MV-4-11 (cell line): ENCODE measurements around the gene CACNA1C.

Experiments
- DNase-seq: peaks from one replicate; lab custom pipeline; 2025; lab: John Stamatoyannopoulos, UW

The CACNA1C gene

DNA sequence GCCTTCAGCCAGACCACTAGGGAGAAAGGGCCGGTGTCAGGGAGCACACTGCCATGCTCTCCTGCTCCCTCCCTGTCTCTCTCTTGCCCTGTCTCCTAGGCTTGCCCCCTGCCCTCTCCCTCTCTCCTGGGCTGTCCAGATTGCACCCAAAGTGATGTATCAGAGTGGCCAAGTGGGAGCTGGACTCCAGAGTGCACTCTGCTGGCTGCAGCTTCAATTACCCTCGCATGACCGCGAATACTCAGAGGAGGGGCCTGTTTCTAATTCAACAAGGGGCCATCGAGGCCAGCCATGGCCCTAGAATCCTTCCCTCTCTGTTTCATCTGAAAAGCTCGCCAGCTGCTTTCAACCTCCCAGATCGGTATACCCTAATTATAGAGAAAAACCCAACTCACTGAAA lies 535.6 kb downstream of the CACNA1C start:
- DNase-seq = no peak

DNA sequence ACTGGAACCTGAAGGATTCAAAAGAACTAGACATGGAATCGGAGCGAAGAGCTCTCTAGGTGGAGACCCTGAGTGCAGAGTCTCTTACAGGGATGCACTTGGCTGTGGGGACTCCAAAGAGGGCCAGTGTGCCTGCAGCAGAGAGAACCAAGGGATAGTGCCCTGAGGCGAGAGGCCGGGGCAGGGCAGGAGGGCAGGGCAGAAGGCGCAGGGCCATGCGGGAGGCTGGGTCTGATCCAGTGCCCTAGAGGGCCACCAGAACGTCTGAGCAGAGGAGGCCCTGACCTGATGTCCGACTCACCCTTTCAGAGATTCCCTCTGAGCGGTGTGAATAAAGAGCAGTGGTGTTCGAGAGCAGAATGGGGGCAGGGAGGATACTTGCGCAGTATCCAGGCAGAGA lies 536.6 kb downstream of the CACNA1C start:
- DNase-seq = no peak

DNA sequence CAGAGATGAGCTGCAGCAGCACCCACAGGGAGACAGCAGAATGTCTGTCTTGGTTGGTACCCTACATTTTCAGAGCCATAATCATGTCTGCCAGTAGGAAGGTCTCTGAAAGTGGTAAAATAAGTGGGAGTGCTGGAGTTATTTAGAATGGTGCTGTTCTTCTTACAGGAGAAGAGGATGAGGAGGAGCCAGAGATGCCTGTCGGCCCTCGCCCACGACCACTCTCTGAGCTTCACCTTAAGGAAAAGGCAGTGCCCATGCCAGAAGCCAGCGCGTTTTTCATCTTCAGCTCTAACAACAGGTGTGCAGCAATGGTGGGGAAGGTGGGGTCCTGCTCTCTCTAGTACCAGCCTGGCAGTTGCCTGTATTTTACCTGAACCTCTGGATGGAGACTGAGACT lies 540.3 kb downstream of the CACNA1C start:
- DNase-seq = no peak

DNA sequence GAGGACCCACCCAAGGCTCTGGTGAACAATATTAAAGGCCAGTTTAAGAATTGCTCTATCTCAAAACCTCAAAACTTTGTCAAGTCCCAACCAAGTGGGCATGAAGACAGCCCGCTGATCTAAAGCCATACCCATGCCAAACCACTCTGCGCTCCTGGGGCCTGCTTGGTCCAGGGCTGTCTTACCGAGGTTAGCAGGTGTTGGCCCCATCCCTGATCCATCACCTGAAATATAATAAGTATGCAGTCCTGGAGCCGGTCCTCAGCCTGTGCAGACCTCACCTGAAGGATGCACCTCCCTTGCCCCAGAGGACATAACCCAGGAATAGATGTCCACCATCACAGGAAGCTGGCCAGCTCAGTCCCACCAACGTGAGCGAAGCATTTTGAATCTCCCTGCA lies 543.7 kb downstream of the CACNA1C start:
- DNase-seq = no peak

DNA sequence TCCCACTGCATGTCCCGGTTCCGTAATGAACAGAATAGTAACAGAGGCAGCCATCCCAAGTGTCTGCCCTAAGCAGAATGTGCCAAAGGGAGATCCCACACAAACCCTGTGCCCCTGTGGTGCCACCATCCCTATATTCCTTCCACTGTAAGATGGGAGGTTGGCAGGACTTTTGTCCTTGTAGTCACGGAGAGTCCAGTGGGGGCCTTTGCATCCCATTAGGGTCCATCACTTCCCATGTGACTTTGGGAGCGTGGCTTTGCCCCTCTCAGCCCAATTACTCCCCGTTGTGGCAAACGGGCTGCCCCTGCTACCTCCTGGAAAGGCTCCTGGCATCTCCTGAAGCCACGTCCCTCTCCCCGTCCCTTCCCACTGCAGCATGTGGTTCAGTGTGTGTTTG lies 552.5 kb downstream of the CACNA1C start:
- no peak for DNase-seq

DNA sequence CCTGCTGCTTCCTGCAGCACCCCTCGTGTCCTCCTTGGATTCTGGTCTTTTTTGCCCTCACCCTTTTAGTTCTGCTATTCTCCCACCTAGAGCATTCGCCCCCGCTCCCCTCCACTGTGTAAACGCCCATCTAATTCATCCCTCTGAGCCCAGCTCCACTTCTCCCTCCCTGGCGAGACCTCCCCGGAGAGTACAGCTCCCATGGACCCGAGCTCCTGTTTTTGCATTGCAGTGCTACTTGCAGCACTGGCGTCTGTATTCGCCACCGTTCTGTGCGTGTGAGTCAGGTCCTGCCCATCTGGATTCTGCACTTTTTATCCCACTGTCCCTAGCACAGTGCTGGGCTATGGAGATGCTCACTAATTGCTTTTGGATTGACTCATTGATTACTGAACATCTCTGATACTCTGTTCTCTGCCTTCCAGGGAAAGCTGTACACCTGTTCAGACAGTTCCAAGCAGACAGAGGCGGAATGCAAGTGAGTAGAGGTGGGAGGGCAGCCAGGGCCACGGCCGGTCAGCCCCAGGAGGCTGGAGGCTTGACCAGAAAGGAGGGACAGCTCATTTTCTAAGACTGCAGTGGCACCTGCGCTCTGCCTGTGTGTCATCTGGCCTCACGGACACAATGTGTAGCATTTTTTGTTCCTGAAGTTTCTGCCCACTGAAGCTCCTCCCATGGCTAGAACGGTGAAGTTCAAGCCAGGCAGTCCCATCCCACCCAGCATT lies 553.6 kb downstream of the CACNA1C start:
- no peak for DNase-seq

DNA sequence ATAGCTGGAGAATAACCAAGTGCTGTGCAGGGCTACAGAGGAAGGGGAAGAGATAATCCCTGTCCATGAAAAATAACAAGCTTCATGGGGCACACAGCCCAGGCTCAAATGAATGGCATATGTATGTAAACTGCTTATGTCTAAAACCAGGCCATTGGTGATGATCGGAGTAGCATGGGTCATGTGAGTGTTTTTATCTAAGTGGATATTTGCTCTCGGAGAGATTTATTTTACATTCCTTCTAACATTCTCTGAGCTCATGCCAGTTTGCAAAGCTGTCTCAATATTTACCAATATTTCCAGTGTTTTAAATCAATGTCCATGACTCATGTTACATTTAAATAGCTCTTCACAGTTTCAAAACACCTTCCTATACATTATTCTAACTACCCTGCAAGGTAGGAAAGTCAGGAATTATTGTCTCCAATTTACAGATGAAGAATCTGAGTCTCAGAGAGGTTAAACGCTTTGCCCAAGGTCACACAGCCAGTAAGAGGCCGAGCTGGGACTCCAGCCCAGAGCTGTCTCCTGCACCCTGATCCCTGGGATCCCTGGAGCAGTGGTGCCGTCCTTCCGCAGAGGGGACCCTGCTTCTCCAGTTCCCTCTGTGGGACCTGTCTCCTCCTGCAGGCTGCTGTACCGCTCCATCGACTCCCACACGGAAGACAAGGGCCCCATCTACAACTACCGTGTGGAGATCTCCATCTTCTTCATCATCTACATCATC lies 555.3 kb downstream of the CACNA1C start:
- no peak for DNase-seq

DNA sequence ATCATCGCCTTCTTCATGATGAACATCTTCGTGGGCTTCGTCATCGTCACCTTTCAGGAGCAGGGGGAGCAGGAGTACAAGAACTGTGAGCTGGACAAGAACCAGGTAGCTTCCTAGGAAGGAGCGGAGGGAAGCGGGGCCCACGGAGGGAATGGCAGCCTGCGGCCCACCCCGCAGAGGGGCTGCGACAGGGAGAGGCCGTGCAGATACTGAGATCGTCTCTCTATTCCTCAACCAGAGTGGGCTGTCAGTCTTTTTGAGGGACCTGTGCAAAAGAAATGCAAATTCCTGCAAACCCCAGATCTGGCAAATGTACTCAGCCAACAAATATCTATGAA lies 555.8 kb downstream of the CACNA1C start:
- DNase-seq = no peak

DNA sequence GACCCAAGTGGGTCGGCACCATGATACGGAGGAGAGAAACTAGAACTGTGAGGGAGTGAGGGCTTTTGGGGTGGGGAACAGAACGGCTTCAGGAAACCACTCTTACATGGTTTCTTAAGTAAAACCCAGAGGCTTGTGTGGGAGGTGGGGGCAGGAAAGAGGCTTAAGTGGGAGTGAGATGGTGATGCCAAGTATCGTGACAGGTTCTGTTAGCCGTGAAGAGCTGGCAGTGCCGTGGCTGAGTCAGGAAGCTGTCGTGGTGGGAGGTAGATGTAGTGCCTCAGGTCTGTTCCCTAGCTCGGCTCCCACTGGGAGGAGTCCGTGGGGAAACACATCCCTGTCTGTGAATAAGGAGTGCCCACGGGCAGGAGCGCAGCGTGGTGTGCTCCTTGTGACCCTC lies 556.2 kb downstream of the CACNA1C start:
- peak; percentile 12 for DNase-seq

DNA sequence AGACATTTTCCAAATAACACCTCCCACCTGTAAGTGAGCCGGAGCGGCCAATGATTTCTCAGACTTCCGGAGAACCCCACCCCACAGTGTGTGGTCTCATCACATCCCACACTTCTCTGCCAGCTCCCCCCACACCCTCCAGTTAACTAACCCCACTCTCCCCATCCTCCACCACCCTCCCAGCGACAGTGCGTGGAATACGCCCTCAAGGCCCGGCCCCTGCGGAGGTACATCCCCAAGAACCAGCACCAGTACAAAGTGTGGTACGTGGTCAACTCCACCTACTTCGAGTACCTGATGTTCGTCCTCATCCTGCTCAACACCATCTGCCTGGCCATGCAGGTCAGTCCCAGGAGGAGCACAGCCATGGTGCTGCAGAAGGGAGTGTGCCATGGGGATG lies 557.6 kb downstream of the CACNA1C start:
- no peak for DNase-seq

DNA sequence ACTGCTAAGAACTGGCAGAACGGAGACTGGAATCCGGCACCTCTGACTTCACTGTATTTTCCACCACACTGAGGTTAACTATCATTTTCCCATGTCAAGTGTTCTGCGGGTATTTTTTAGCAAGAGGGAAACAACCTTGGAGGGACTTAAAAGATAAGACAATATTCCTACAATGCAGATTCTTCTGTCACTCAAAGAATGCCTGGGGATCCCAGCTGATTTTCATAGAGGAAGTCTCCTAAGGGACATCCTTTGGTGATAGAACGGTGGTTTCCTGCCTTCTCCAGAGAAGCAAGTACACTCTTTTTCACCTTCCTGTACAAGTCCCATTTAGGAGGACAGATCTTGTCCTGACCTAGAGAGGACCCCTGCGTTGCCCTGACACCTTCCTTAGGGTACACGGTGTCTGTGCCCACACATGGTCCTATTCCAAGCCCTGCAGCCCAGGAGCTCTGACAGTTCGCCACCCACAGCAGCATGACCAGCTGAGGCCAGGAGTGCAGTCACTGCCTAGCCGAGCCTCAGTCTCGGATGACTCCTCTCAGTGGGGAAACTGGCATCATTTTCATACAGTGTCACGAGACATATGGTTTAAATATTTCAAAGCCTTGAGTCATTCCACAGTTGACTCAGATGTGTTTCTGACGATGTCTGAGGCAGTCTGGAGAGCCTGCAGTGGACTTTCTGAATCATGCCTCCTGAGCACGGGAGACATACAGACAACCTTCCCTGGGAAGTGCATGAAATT lies 560.7 kb downstream of the CACNA1C start:
- peak; percentile 71 for DNase-seq

DNA sequence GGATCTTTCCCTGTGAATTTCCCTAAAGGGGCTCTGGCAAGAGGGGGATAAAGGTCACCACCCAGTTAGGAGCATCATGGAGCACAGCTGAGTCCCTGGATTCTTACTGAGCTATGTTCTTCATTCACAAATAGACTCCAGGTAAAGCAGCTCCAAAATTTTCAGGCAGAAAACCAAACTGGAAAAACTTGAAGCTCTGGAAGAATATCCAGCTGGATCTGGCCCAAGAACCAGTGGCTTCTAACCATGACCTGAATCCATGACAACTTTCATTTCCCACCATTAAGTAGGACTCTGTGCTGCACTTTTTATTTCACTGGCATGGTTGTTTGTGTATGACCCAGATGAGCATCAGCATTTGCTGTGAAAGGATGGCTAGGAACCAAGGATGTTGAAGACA lies 561.6 kb downstream of the CACNA1C start:
- DNase-seq = no peak

DNA sequence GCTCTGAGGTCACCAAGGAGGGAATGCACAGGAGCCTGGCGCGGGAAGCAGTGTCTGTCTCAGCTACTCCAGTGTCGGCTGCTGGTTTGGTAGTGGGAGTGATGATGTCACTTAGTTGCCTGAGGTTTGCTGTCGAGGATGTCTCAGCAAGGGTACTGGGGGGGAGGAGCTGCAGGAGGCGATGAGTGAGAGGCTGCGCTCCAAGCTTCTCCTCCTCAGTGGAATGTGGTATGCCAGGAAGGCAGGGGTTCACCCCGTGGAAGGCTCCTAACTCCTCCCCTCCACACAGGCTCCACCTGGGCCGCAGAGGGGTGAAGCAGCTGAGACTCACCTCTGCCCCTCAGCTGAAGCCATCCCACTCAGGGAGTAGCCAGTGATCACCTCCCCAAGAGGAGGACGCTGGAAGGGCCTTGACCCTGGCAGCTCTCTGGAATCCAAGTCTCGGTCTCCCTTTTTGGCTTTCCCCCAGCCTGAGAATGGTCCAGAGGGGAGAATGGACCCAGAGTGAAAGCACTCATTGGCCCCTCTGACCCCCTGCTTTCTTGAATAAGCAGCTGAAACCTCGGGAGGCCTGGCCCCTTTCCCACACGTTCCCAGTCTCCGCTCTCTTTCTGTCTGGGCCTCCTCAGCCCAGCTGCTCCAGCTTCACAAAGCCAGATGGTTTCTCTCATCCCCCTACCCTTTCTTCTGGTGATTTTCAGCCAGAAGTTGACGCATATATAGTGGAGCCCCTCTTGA lies 563.0 kb downstream of the CACNA1C start:
- DNase-seq = no peak

DNA sequence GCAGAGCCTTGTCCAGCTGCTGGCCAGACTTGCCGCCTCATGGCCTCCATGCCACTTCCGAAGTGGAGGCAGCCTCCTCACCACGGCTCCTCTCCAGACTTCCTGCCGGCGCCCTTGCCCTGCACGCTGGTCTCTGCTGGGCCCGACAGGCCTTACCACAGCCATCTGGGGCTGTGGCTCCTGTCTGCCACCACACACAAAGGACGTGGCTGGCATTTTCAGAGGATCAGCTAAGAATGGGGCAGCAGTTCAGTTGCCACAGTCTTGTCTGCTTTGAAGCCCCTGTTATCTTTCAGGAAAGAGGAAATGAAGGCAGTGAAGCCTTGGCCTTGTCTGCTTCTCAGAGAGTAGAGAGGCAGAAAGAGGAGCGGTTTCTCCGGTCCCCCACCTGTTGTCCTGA lies 564.0 kb downstream of the CACNA1C start:
- DNase-seq = peak; percentile 44

DNA sequence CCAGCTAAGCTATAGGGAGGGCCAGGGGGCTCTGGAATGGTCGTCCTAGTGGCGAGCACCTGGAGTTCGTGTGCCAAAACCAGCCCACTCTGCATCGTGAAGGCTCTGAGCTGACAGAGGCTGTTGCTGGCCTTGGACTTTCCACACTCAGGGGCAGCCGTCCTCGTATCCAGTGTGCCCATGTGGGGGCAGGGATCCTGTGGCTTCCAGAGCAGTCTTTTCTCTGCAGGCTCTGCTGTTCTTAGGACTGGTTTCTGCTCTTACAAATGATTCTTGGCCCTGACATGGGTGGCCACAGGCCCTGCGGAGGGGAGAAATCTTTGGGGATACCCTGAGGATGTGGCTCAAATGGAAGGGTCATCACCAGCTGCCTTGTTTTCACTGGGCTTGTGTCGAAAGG lies 564.6 kb downstream of the CACNA1C start:
- no peak for DNase-seq

DNA sequence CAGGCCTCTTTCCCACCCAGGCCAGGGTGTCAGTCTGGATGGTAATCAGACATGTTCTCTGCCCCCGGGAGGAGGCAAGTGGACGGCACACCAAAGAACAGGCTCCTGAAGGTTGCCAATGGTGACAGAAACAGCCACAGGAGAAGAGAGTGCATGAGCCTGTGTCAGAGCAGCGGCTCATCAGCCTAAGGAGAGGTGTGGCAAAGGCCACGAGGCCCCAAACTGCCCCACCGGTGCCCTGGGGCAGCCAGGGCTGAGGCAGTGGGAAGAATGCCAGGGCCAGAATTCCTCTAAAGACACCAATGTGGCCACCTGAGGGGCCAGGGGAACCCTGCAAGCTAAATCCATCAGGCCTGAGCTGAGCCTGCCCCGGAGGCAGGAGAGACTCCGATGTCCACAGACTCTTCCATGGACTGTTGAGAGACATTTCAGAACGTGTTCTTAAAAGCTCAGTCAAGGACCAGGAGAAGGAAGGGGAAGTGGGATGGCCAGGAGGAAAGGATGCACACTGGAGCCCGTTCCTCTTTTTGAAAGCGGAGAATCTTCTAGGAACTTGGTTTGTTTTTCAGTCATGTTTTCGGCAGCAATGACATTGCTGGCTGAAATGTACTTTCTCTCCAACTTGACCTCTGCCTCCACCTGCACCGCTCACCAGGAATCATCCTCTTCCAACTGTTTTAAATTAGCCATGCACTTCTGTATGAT lies 565.7 kb downstream of the CACNA1C start:
- peak; percentile 53 for DNase-seq

DNA sequence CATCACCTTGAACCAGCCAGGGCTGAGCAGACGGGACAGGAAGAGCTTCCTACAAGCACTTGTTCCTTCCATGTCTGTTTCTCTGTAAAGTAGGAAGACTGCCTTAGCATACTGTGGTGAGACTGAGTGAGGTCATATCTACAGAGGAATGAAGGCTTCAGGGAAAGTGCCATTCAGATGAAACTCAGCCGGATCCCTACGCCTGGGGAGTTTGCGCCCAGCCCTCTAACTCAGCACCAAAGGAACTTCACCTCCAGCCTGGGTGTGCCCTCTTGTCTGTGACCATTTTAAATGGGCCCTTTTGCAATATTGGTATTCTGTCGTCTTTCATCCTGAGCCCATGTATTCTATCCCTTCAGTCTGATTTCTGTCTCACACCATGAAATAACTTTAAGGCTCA lies 566.3 kb downstream of the CACNA1C start:
- no peak for DNase-seq

DNA sequence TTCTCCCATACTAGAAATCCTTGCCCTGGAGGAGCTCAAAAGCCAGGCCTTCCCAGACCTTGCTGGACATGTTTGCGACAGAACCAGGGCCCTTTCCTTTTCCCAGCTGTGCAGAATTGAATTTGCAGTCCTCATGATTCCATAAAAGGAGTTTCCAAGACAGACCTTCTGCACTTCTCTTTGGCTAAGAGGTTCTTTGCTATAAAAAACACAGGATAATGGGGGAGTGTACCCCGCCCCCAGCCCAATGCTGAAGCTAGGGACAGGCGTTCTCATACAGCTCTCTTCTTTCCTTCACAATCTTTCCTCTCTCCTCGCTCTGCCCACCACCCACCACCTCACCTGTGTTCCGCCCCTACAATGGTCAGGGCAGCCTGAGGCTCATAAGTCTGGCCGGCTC lies 569.7 kb downstream of the CACNA1C start:
- DNase-seq = no peak

DNA sequence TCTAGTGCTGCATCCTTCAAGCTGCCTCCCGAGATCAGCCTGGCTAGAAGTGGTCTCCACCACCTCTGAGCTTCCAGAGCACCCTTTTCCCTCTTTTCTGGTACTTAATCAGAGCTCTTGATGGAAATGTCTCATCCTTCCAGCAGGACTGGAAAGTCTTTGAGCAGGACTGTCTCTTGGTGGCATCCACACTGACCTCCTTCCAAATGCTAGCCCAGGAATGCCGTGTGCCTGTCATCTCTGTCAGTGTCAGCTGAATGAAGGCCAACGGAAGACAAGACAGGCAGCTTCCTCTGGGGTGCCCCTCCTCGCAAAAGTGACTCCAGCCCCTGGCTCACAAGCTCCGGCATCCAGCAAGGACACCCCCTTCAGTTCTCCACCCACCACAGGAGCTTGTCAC lies 570.7 kb downstream of the CACNA1C start:
- DNase-seq = no peak

DNA sequence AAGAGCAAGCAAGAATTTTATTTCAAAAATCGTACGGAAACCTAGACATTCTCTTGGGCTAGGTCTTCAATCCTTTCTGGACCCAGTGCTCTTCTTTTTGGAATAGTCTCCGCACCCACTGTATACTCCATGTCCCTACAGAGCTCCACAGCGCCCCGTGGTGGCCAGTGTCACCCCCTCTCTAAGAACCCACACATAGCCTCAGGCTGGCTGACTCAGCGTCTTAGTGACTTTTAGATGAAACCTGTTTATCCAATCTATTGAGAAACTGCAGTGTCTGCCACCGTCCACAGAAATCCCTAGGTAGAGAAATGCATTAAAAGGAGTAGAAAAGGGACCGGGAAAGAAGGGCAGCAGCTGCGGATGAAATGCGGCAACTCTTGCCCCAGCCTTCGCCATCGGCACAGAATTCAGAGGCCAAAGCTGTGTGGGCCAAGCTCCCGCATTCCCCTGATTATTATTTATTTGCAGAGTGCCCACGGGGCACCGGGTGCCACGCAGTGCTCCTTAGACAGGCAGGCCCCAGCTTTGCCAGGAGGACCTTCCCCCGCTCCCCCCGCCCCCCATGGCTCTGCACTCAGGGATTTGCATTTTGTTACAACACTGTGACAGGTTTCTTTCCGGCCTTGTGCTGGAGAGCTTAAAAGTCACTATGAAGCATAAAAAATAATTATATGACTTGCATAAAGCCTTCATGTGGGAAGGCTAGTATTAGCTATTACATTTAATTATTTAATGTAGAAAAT lies 571.9 kb downstream of the CACNA1C start:
- DNase-seq = no peak

DNA sequence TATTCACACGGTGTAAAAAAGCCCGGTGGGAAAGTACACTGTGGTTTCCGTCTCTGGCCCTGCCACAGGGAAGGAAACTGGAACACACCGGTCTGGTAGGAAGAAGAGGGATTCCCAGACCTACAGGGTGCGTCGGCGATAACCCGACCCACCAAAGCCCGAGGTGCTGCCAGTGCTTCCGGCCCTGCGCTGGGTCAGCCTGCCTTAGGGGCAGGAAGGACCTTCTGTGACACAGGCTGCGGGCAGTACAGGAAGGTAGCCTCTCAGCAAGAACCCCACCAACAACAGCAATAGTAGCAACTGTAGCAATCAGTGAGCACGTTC lies 572.5 kb downstream of the CACNA1C start:
- no peak for DNase-seq
